HG02588 (cell line): ENCODE results near the gene SNTG2.
"Not testable (repeated sequence)": the region's sequence is repeated elsewhere in the genome, so short reads cannot be mapped to it uniquely, and the experiment has no call there.

Experiments
- ATAC-seq: cut with Tn5 transposase; IDR thresholded peaks from one replicate; pipeline ENCODE4 v1.9.1; 2021; ENCODE audit warnings: mild to moderate bottlenecking, moderate library complexity; ENCODE audit not compliant: unreplicated experiment

SNTG2 gene

DNA sequence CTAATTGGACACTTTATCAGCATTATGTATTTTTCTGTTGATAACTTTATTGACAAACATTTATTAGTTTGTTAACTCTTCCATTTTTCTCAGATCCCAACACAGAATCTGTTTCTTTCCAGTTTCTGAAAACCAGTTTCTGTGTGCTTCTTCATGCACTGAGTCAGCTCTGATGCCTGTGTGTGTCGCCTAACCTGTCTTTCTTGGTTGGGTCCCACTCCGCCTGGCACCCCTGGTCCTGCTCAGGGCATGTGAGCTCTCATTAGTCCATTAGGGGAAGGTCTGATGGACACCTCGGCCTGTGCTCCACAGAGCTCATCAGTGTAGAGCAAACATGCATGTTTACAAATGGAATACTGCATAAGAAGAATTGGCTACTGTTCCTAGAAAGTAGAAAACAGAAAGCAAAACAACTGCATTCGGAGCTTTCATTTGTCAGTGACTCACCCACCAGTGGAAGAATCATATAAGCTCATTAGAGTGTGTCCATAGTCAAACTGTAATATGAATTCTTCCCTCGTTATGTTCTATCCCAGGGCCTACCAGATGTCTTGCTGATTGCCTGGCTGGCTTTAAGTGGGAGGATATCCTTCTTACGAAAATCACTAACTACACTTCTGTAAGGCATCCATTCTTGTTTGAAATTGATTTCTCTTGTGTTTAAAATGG is 137.7 kb downstream of the SNTG2 start:
- no peak for ATAC-seq

DNA sequence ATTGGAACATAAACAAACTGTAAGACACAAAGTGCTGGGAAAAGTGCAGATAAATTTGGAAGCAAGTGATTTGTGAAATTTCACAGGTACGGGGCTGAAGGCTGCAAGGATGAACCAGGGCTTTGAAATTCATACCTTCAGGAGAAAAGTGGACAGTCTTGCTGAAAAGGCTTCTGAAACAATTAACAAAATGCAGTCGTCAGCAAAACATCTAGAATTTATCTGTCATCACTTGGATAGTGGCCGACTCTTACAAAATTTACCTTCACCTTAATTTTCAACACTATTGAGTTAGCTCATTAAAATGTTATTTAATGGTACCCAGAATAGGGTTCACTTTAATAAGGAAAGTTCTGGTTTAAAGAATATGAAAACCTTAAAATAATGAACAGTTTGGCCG is 138.3 kb downstream of the SNTG2 start:
- no peak for ATAC-seq

DNA sequence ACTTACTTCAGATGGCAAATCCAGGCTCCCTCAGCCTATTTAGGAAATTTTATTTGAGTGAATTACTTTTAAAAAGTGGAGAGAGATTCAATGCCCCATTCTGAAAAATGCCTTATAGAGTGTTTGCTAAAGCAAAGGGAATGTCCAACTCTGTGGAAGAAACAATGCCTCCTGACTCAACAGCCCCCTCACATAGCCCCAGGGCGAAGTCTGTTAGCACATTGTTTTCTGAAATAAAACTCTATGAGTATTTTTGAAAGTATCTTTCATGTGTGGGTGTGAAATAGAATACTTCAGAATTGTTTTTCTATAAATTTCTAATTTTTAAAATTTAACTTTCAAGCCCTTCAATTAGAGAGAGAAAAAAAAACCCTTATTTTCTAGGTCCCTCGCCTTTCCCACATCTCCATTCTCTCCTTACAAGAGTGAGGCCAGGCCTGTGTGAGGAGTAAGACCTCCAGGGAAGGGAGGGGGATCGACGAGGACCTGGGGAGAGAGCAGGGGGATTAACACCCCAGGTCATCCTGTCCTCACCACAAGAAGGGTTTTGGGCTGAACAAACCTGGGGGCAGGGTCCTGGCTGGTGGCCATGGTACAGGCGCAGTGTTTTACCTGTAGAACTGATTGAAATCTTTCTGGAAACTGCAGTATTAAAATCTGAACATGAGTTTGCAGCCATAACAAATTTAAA is 141.4 kb downstream of the SNTG2 start:
- ATAC-seq = no peak

DNA sequence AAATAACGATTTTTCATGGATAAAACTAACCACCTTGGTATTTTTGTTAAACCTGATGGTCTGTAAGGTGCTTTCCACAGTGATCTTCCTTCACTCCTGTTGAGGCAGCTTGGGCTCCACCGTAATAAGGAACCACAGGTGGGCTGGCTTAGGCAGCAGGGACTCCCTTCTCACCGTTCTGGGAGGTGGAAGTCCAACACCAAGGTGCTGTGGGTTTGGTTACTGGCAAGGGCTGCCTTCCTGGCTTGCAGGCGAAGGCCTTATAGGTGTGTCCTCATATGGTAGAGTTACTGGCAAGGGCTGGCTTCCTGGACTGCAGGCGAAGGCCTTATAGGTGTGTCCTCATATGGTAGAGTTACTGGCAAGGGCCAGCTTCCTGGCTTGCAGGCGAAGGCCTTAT is 143.0 kb downstream of the SNTG2 start:
- not testable (repeated sequence) for ATAC-seq

DNA sequence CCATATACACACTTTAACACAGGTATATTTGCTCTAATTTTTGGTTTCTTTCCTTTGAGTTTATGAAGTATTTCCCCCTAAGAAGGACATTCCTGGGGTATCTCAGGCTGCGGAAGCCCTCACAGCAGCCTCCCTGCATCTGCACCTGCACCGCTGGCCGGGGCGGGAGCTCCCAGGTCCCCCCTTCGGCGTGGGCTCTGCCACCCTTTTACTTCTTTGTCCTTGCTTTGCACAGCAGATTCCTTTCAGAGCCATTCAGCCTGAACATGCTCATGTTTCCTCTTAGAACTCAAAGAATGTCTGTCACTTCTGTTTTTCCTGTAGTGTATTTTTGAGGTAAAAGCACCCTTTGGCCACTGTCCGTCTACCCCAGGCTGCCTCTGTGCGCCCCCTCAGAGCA is 146.5 kb downstream of the SNTG2 start:
- ATAC-seq = no peak

- ATAC-seq = no peak
These were observed 148.8 kb downstream of the SNTG2 start for GRCh38 chr2:1099418-1099817.

DNA sequence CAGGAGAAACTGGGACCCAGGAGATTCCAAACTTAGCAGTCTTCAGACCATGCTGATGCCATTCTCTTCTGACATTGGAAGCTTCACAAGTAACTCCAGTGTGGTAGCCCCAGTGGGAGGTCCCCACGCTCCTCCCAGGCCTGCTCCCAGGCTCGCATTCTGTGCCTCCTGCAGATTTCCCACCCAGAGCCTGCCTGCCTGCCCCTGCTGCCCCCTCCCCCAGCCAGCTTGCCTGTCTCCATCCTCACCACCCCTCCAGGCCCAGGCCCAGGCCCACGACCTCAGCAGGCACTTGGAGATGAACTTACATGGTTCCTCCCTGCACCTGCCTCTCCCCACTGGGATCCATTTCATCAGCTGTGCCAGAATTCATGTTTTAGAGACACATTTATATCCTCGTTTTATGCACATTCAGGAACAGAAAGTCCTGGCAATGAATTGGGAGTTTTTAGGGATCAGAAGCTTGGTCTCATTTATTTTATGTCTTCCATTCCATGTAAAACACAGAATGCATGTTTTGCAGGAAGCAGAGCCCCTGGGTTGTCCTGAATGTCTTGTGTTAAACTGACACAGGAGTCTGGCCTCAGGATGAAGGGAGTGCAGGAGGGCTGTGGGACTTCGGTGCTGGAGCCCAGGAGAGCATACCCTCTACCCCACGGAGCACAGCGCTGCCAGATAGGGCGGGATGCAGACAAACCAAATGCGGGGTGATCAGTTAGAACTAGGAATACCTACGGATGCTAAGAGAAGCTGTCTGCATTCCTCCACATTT is 150.5 kb downstream of the SNTG2 start:
- ATAC-seq = no peak

GRCh38 chr2:1101982-1102590 is 151.4 kb downstream of the SNTG2 start:
- ATAC-seq = no peak

DNA sequence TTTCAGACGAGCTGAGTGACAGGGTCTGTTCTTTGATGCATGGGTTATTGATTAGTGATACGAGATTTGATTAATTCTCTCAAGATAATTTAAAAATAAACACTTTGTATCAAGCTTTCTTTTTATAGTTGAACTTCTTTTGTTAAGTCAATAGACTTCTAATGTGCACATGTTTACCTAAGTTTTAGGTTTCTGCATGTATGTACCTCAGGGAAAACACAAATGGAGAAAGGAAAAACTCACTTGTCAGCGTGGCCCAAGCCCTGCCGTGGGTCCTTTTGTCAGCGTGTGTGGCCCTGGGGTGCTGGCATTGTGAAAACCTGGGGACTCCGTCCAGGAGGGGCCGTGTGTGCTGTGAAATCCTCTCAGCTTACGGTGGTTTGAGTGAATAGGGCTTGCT is 153.7 kb downstream of the SNTG2 start:
- ATAC-seq = no peak

GRCh38 chr2:1106344-1106743 is 155.7 kb downstream of the SNTG2 start:
- not testable (repeated sequence) for ATAC-seq

GRCh38 chr2:1115843-1116539 is 165.3 kb downstream of the SNTG2 start:
- ATAC-seq = no peak

- no peak for ATAC-seq
These were observed 166.9 kb downstream of the SNTG2 start for GRCh38 chr2:1117569-1117968.

GRCh38 chr2:1125217-1125616 is 174.6 kb downstream of the SNTG2 start:
- no peak for ATAC-seq

GRCh38 chr2:1125633-1126370 is 175.2 kb downstream of the SNTG2 start:
- ATAC-seq = no peak

- no peak for ATAC-seq
These were observed 179.3 kb downstream of the SNTG2 start for GRCh38 chr2:1129982-1130381.

- ATAC-seq = no peak
These were observed 180.3 kb downstream of the SNTG2 start for GRCh38 chr2:1130922-1131321.

DNA sequence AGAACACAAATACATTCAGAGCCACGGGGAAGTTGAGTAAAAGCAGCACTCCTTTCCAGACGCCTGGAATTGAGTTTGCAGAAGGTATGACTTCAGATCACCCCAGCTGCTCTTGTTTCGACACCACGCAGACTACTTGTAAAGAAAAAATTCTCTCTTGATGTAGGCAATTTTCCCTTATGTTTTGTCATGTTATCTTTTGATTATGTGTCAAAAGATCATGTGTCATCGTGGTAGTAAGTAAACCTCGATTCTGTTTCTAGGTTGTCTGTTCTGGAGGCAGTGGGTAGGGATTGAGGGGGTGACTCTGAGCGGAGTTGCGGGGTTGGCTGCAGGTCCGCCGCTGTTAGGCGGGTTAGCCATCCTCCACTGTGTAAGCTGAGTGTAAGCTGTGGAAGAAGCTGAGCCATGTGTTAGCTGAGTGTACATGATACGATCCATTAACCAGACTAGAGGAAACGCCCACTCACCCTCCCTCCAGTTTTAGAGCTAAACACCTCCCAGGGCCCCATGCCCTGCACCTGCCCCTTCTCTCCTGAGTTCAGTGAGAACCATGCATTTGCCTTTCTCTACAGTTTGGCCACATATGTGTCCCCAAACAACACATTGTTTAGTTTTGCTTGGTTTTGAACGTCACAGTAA is 181.8 kb downstream of the SNTG2 start:
- no peak for ATAC-seq

DNA sequence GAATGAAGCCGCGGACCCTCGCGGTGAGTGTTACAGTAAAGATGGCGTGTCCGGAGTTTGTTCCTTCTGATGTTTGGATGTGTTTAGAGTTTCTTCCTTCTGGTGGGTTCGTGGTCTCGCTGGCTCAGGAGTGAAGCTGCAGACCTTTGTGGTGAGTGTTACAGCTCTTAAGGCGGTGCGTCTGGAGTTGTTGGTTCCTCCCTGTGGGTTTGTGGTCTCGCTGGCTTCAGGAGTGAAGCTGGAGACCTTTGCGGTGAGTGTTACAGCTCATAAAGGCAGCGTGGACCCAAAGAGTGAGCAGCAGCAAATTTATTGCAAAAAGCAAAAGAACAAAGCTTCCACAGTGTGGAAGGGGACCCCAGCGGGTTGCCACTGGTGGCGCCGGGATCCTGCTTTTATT is 183.2 kb downstream of the SNTG2 start:
- ATAC-seq = not testable (repeated sequence)

DNA sequence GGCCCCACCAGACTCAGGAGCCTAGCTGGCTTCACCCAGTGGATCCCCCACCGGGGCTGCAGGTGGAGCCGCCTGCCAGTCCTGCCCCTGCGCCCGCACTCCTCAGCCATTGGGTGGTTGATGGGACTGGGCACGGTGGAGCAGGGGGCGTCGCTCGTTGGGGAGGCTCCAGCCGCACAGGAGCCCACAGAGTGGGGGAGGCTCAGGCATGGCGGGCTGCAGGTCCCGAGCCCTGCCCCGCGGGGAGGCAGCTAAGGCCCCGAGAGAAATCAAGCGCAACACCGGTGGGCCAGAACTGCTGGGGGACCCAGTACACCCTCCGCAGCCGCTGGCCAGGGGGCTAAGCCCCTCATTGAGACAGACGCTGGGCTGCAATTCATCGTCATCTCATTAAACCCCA is 184.0 kb downstream of the SNTG2 start:
- ATAC-seq = no peak

GRCh38 chr2:1136067-1136466 is 185.4 kb downstream of the SNTG2 start:
- ATAC-seq = no peak
